Immature natural killer cell (primary cell): Measurements from ENCODE around the gene MDH1. TPM values are rescaled to one million over a fixed set of nuclear protein-coding genes. Genes with fewer than 3 reads are reported as not detected.
"Not testable (repeated sequence)": the region's sequence is repeated elsewhere in the genome, so short reads cannot be mapped to it uniquely, and the experiment has no call there.

Source experiments
- DNase-seq, 3 donors: peaks; one replicate each; pipeline ENCODE4 v3.0.0; 2022; ENCODE audit warnings: mixed read lengths in 1 of 3
- H3K27ac Mint-ChIP-seq, 6 donors: one replicate each; pipeline ENCODE4 v1.8.0; 2020; ENCODE audit warnings: mixed read lengths in 6 of 6, mild to moderate bottlenecking in 5 of 6, inconsistent platforms in 4 of 6, moderate library complexity in 3 of 6
- H3K27me3 Mint-ChIP-seq, 3 donors: one replicate each; pipeline ENCODE4 v1.8.0; 2020 to 2021; ENCODE audit warnings: low read depth in 3 of 3, mild to moderate bottlenecking in 3 of 3, mixed read lengths in 3 of 3, moderate library complexity in 3 of 3, inconsistent platforms in 1 of 3
- H3K36me3 Mint-ChIP-seq, 3 donors: one replicate each; pipeline ENCODE4 v1.8.0; 2020; ENCODE audit warnings: mixed read lengths in 3 of 3, inconsistent platforms in 2 of 3, mild to moderate bottlenecking in 2 of 3
- H3K4me1 Mint-ChIP-seq, 2 donors: one replicate each; pipeline ENCODE4 v1.8.0; 2020; ENCODE audit warnings: inconsistent platforms in 2 of 2, mild to moderate bottlenecking in 2 of 2, mixed read lengths in 2 of 2, moderate library complexity in 1 of 2
- H3K4me3 Mint-ChIP-seq, 5 donors: one replicate each; pipeline ENCODE4 v1.8.0; 2020; ENCODE audit warnings: mild to moderate bottlenecking in 5 of 5, mixed read lengths in 5 of 5, inconsistent platforms in 3 of 5, moderate library complexity in 3 of 5
- H3K9me3 Mint-ChIP-seq, 6 donors: one replicate each; pipeline ENCODE4 v1.8.0; 2020; ENCODE audit warnings: mild to moderate bottlenecking in 6 of 6, mixed read lengths in 6 of 6, inconsistent platforms in 4 of 6, moderate library complexity in 3 of 6
- polyA plus RNA-seq, 3 donors: library from polyadenylated mRNA; unstranded; fragments of 300-500 nt; fragmentation: Illumina TruSeq; gene quantifications; one replicate each; pipeline ENCODE4 v1.2.3, GENCODE V29; 2021

The MDH1 gene
- polyA plus RNA-seq, 3 donors from 2014 or later = 223 to 320 (median 236) TPM

DNA sequence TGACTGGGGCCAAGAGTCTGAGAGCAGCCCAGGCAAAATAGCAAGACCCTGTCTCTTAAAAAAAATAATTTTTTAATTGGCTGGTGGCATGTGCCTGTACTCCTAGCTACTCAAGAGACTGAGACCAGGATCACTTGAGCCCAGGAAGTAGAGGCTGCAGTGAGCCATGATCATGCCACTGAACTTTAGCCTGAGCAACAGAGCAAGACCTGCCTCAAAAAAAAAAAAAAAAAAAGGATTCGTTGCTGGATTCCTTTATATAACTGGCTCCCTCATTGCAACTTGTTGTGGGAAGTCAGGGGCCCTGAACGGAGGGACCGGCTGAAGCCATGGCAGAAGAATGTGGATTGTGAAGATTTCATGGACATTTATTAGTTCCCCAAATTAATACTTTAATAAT is 15.7 kb upstream of the MDH1 start:
- H3K27me3 Mint-ChIP-seq, DNase-seq, H3K4me1 Mint-ChIP-seq, H3K4me3 Mint-ChIP-seq, H3K27ac Mint-ChIP-seq: not testable (repeated sequence)
- peaks cover 8 to 20% (median 8%) of the 10 kb centered on the region in 3 donors for H3K36me3 Mint-ChIP-seq
- peaks cover 9 to 19% (median 13%) of the 10 kb centered on the region in 6 donors for H3K9me3 Mint-ChIP-seq

- H3K36me3 Mint-ChIP-seq = peaks cover 4 to 19% (median 7%) of the 10 kb centered on the region in 3 donors
- peaks cover 5 to 12% (median 6%) of the 10 kb centered on the region in 6 donors for H3K9me3 Mint-ChIP-seq
- not testable (repeated sequence) for H3K4me3 Mint-ChIP-seq, H3K27me3 Mint-ChIP-seq, H3K4me1 Mint-ChIP-seq, DNase-seq, H3K27ac Mint-ChIP-seq
Observed at GRCh38 chr2:63573726-63574345, 14.9 kb upstream of the MDH1 start.

GRCh38 chr2:63576546-63576945 is 12.2 kb upstream of the MDH1 start:
- H3K4me3 Mint-ChIP-seq = no peak overlapping the region
- DNase-seq = no peak
- H3K9me3 Mint-ChIP-seq = peaks cover 0 to 6% (median 5%) of the 10 kb centered on the region in 6 donors
- no peak overlapping the region for H3K27ac Mint-ChIP-seq
- H3K4me1 Mint-ChIP-seq = no peaks in the 10 kb centered on the region
- H3K36me3 Mint-ChIP-seq = peaks cover 0 to 4% (median under 1%) of the 10 kb centered on the region in 3 donors
- peaks cover 0 to 1% (median 0%) of the 10 kb centered on the region in 3 donors for H3K27me3 Mint-ChIP-seq

DNA sequence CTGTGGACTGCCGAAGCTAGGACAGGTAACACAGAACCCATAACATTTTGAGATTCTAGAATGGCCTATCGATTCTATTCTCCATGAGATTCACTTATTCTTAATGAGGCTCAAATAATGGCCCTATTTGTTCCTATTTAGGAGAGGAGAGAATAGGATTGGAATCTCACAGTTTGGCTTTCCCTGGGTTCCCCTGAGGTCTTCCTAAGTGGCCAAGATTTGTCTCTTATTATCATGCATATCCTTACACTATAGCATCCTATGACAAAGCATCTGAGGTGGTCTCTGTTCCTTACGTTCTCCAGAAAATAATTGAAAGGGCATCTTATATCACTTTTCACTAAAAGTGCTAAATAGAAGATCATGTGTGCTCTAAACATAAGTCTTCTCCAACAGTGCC is 10.0 kb upstream of the MDH1 start:
- Mint-ChIP-seq H3K36me3 (no peaks in the 10 kb centered on the region), H3K4me3 (no peak overlapping the region), H3K27ac (no peak overlapping the region), H3K27me3 (peaks cover 0 to 1% (median 0%) of the 10 kb centered on the region in 3 donors), H3K4me1 (no peaks in the 10 kb centered on the region), H3K9me3 (peaks cover 0 to 5% (median 5%) of the 10 kb centered on the region in 6 donors)
- DNase-seq = no peak

DNA sequence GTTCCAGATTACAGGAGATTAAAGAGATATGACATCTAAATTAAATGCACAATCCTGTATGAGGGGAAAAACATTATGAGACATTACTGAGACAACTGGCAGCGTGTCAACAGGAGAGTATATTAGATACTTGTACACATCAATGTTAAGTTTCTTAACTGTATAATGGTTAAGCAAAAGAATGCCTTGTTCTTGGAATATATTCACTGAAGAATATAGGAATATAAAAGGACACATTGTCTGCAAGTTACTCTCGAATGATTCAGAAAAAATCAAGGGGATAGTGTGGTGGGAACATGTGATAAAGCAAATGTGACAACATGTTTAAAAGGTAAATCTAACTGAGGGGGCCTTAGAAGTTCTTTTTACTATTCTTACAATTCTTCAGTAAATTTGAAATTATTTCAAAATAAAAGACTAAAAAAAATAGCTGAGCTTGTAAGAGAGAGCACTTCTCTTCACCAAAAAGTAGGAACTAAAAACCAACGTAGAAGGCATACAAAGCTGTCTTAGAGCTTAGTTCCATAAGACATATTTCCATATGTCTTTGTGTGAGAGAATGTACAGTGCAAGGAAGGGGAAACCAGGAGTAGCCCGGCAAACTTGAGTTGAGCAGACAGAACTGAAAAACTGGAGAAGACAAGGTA is 8.0 kb upstream of the MDH1 start:
- H3K4me3 Mint-ChIP-seq = no peak overlapping the region
- peak overlapping the region in 1 of 6 donors; percentile 43 for H3K27ac Mint-ChIP-seq
- no peaks in the 10 kb centered on the region for H3K9me3 Mint-ChIP-seq
- H3K36me3 Mint-ChIP-seq = no peaks in the 10 kb centered on the region
- no peaks in the 10 kb centered on the region for H3K4me1 Mint-ChIP-seq
- DNase-seq = no peak
- no peaks in the 10 kb centered on the region for H3K27me3 Mint-ChIP-seq

- peak overlapping the region in 1 of 6 donors; percentile 43 for H3K27ac Mint-ChIP-seq
- no peaks in the 10 kb centered on the region for H3K27me3 Mint-ChIP-seq
- no peaks in the 10 kb centered on the region for H3K36me3 Mint-ChIP-seq
- no peak for DNase-seq
- no peak overlapping the region for H3K4me3 Mint-ChIP-seq
- H3K4me1 Mint-ChIP-seq = no peaks in the 10 kb centered on the region
- H3K9me3 Mint-ChIP-seq = no peaks in the 10 kb centered on the region
Observed at GRCh38 chr2:63581298-63581961, 7.3 kb upstream of the MDH1 start.

GRCh38 chr2:63582873-63583272 is 5.9 kb upstream of the MDH1 start:
- H3K27ac Mint-ChIP-seq = no peak overlapping the region
- peaks cover 0 to 2% (median 0%) of the 10 kb centered on the region in 3 donors for H3K27me3 Mint-ChIP-seq
- no peaks in the 10 kb centered on the region for H3K9me3 Mint-ChIP-seq
- DNase-seq = no peak
- no peaks in the 10 kb centered on the region for H3K36me3 Mint-ChIP-seq
- peaks cover 14% of the 10 kb centered on the region in 2 donors for H3K4me1 Mint-ChIP-seq
- no peak overlapping the region for H3K4me3 Mint-ChIP-seq

GRCh38 chr2:63587814-63588384 is 864 bp upstream of the MDH1 start:
- Mint-ChIP-seq H3K4me3 (peak overlapping the region; percentile 91 to 97 (median 96)), H3K27me3 (peaks cover 6 to 16% (median 12%) of the 10 kb centered on the region in 3 donors), H3K36me3 (peaks cover 0 to 4% (median 0%) of the 10 kb centered on the region in 3 donors), H3K27ac (peak overlapping the region; percentile 94 to 99 (median 96)), H3K9me3 (no peaks in the 10 kb centered on the region), H3K4me1 (peaks cover 44 to 51% of the 10 kb centered on the region in 2 donors)
- no peak for DNase-seq

- Mint-ChIP-seq H3K4me1 (peaks cover 44 to 59% of the 10 kb centered on the region in 2 donors), H3K36me3 (peaks cover 0 to 4% (median 0%) of the 10 kb centered on the region in 3 donors), H3K4me3 (peak overlapping the region; percentile 91 to 97 (median 96)), H3K27me3 (peaks cover 6 to 16% (median 12%) of the 10 kb centered on the region in 3 donors), H3K9me3 (no peaks in the 10 kb centered on the region), H3K27ac (peak overlapping the region; percentile 94 to 99 (median 96))
- DNase-seq = no peak
Observed at GRCh38 chr2:63589148-63589958, 590 bp downstream of the MDH1 start.

GRCh38 chr2:63590626-63591408 is 2.1 kb downstream of the MDH1 start:
- peak overlapping the region in 2 of 5 donors; percentile 36 to 91 for H3K4me3 Mint-ChIP-seq
- peaks cover 44 to 59% of the 10 kb centered on the region in 2 donors for H3K4me1 Mint-ChIP-seq
- no peaks in the 10 kb centered on the region for H3K9me3 Mint-ChIP-seq
- peaks cover 0 to 5% (median 0%) of the 10 kb centered on the region in 3 donors for H3K36me3 Mint-ChIP-seq
- H3K27me3 Mint-ChIP-seq = peaks cover 6 to 16% (median 12%) of the 10 kb centered on the region in 3 donors
- H3K27ac Mint-ChIP-seq = peak overlapping the region in 4 of 6 donors; percentile 26 to 55 (median 40)
- DNase-seq = no peak

- Mint-ChIP-seq H3K27ac (peak overlapping the region in 4 of 6 donors; percentile 23 to 61 (median 40)), H3K4me3 (peak overlapping the region in 1 of 5 donors; percentile 41), H3K9me3 (no peaks in the 10 kb centered on the region), H3K4me1 (peaks cover 42 to 63% of the 10 kb centered on the region in 2 donors), H3K27me3 (peaks cover 6 to 16% (median 12%) of the 10 kb centered on the region in 3 donors), H3K36me3 (peaks cover 0 to 12% (median 5%) of the 10 kb centered on the region in 3 donors)
- DNase-seq = no peak
Observed at GRCh38 chr2:63591566-63592175, 2.9 kb downstream of the MDH1 start.

- Mint-ChIP-seq H3K27ac (no peak overlapping the region), H3K4me1 (peaks cover 14 to 33% of the 10 kb centered on the region in 2 donors), H3K27me3 (peaks cover 0 to 2% (median 0%) of the 10 kb centered on the region in 3 donors), H3K36me3 (peaks cover 6 to 16% (median 11%) of the 10 kb centered on the region in 3 donors), H3K4me3 (no peak overlapping the region), H3K9me3 (no peaks in the 10 kb centered on the region)
- no peak for DNase-seq
Observed at GRCh38 chr2:63594660-63595059, 5.9 kb downstream of the MDH1 start.
